Retina (tissue), 1 donor: ENCODE measurements around the gene SLC9A7.

ENCODE experiments used
- DNase-seq: peaks from one replicate; pipeline ENCODE4 v3.0.0-alpha.2; 2016

SLC9A7 gene

DNA sequence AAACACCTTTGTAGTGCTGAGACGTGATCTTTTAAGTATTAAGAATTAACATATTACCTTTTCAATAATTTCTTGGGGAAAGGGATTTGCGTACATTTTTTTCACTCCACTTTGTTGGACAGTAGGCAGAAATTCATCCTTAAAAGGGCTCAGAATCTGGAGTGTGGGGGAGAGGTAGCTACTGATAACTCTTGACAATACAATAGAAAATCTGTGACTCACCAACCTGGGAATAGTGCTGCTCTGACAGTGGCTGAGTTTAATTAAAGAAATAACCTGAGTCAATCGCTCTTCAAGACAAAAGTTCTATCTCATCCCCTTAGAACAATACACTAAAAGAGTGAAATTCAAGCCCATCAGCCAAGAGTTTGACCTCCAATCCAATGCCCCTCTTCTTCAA is 60.2 kb downstream of the SLC9A7 start:
- DNase-seq = no peak

DNA sequence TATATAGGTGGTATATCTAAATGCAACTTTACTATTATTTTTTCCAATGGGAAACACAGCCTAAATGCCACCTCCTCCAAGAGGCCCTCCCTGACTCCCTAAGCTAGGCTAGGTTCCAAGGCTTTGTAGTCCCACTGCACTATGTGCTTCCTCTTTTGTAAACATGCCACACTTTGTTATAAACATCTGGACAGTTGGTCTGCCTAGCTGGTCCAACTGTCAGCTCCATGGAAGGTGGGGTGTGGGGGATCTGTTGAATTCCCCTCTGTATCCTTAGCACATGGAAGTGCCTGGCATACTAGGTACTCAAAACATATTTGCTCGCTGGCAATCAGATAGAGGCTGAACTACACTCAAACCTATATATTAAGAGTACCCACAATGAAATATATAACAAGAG is 63.4 kb downstream of the SLC9A7 start:
- DNase-seq = no peak

DNA sequence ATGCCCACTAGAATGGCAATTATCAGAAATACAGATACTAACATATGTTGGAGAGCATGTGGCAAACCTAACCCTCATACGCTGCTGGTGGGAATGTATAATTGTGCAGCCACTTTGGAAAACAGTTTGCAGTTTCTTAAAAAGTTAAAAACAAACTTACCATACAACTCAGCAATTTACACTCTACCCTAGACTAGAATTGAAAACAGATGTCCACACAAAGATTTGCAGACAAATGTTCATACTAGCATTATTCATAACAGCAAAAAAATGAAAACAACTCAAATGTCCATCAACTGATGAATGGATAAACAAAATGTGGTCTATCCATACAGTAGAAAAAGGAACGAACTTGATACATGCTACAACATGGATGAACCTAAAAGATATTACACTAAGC is 64.4 kb downstream of the SLC9A7 start:
- DNase-seq = no peak

DNA sequence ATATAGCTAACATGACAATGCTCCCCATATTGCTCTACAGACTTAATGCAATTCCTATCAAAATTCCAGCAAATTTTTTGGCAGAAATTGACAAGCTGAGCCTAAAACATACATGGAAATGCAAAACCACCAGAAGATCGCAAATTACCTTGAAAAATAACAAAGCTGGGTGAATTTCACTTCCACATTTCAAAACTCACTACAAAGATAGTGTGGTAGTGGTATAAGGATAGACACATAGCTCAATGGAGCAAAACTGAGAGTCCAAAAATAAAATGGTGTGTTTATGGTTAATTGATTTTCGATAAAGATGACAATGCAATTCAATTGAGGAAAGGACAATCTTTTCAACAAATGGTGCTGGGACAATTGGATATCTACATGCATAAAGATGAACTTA is 65.8 kb downstream of the SLC9A7 start:
- DNase-seq = no peak

DNA sequence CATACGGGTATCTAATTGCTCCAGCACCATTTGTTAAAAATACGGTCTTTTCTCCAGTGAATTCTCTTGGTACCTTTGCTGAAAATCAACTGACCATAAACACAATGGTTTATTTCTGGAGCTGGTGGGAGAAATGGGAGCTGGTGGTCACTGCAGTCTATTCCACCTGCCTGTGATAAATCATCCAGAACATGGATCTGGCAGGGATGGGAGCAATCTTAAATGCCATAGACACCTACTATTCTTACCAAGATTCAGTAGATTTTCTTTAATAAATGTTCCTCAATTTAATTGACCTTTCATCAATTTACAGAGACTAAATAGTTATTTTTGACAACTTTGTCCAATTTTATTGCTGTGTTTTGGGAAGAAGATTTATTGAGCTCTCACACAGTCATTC is 68.1 kb downstream of the SLC9A7 start:
- DNase-seq = no peak

DNA sequence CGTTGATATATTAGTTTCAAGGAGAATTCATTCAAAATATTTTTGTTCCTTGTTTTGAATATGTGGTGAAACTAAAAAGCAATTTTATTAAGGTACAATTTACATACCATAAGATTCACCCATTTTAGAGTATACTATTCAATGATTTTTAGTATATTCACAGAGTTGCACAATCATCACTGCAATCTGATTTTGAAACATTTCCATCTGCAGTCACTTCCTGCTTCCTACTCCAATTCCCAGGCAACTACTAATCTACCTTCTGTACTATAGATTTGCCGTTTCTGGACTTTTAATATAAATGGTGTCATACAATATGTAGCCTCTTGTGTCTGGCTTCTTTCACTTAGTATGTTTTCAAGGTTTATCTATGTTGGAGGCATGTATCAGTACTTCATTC is 71.3 kb downstream of the SLC9A7 start:
- DNase-seq = no peak

DNA sequence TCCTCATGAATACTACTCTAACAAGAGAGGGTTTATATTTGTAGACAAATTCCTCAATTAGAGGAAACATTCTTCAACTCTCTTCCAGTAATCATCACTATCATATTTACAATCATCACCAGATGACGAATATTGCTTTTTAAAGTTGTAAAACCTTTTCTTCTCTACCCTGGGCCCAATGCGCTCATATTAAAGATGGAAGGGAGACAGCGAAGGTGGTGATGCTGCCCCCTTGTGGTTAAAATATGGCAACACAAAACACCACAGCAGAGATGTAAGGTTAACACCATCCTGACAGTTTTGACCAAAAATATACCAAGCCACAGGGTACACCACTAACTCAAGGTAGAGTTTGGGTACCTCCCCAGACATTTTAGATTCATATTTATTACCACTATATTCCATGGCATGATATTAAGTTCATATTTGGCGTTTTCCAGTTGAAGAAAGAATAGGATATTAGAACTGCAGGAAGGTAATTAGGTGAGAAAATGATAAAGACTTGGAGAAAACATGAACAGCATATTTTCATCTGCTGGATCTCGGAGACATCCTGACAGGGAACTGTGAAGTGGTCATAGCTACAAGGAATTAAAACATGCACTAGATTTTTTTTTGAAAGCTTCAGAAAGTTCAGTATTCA is 72.8 kb downstream of the SLC9A7 start:
- DNase-seq = peak; percentile 19

DNA sequence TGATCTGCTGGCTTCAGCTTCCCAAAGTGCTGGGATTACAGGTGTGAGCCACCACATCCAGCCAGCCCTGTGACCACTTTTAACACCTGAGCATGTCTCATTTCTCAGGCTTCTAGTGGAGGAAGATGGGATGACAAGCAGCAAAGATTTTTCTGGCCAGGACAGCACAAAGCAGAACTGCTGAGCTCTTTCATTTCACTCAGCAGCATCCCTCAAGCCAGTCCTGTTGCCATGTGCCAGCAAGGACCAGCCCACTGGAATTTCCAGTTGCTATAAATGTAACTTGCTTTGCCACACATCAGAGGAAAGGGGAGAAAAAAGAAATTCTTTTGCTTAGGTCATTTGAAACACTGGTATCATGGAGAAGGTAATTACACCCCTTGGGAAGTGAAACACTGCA is 75.9 kb downstream of the SLC9A7 start:
- no peak for DNase-seq

DNA sequence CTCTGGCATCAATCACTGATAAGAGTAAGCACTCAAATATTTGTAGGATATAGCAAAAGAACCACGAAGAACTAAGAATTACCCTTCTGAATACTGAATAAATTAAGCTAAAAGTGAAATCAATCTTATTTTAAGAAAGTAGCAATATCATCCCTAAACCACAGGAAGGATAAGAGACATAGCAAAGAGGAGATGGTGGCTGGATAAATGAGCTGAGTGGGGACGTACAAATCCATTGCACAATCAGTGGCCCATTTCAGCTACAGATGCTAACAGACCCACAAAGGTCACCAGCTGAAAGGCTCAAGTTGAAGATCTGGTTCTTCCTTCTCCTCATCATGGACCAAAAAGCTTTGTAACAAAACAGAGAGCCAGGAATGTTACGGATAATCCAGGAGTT is 77.1 kb downstream of the SLC9A7 start:
- DNase-seq = no peak

DNA sequence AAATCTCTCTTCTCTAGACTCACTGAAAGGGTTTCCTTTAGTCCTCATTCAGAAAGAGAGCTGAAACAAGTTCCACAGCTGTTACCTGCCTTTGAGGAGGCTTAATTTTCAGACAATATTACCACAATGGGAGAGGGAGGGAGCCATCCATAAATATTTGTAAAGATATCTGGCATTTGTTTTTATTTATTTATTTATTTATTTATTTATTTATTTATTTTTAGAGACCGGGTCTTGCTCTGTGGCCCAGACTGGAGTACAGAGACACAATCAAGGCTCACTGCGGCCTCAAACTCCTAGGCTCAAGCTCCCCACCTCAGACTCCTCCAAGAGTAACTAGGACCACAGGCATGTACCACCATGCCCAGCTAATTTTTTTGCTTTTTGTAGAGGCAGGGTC is 80.7 kb downstream of the SLC9A7 start:
- no peak for DNase-seq

DNA sequence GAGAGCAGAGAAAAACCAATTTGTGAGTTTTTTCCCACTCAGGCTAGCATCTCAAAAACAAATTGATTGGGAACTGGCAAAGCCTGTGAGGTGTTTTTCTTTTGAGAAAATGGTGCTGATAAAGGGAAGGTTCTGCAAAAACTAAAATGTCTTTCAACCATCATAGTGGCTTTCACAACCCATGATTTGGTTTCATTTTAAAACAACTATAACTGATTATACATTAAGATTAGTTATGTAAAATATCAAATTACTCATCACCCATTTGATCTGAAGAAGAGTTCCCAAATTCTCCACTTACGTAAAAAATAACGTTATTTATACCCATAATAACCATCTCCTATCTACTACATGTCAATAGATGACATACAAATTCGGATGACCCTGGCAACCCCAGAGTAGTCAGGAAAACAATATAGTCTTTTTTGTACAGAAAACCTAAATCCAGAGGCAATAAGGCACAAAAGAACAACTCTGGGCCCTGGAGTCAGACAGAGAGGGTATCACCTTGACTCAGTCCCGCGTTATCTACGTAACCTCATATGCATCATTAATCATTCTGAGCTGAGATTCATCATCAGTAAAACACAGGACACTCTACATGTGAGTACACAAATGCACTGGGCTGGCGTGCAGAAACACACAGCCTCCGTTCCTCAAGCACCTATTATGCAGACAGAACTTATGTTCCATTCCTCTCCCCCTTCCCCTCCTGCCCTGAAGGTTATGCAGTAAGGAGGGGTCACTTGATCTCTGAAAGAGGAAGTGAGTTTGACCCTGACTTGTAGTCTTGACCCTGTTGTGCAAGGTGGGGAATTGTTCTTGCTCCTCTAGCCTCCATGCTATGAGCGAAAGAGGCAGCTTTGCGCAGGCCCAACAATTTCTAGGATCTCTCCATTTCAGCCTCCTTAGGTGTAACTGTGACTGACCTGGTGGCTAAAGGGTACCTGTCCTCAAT is 82.2 kb downstream of the SLC9A7 start:
- DNase-seq = no peak

DNA sequence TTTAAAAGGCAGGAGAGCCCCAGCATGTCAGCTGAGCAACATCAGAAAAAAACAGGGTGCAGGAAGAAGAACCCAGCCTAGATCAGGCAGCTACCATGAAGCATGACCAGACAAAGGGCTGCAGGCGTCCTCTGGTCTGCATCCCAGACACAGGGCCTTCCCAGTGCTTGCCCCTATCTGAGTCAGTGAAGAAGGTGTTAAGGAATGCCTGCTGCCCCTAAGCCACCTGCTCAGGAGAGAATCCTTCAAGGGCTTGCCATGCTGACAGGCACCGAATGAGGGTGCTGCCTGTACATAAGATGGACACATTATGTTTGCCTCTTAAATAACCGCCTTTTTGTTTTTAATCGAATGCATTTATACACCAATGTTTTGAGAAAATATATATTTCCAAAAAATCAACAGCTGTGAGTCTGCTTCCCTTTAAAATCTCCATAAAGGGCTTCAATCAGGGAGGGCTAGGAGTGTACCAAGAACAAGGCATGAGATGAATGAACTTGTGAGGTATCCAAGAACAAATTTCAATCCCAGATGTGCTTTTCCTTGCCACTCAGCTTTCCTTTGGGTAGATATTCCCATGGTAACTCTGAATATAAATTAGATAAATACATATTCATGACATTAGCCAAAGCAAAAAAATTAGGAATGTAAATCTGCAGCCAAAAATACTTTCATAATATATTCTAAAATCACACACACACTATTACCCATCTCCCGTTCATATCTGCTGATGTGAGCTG is 85.1 kb downstream of the SLC9A7 start:
- DNase-seq = no peak

DNA sequence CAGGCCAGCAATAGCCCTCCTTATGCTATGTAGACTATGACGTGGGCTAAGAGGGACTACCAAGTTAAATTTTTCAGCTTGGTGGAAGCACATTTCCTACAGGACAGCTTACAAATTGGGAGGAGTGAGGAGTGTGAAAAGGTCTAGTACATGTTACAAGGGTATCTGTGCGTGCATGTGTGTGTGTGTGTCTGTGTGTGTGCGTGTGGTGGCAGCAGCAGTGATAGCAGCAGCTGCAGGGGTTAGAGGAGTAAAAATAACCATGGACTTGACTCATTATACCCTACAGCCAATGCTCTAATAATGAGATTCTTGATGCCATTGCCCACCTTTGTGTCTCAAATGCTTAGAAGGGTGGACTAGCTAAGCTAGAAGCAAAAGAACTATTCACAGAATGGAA is 88.6 kb downstream of the SLC9A7 start:
- no peak for DNase-seq

DNA sequence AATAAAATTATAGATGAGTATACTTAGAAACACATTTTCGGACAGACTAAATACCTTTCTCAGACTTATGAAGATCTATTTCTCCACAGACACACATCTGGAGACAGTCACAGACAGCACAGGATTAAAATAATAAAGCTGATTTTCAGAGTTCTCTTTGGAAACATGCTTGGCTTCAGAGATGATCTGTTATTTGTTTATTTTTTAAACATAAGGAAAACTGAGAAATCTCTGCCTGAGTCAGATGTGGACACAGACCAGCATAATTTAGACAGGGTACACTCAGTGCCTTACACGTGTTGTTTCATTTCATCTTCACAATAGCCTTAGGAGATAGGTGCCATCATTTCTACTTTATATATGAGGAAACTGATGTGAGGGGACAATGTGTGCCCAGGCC is 92.1 kb downstream of the SLC9A7 start:
- no peak for DNase-seq

DNA sequence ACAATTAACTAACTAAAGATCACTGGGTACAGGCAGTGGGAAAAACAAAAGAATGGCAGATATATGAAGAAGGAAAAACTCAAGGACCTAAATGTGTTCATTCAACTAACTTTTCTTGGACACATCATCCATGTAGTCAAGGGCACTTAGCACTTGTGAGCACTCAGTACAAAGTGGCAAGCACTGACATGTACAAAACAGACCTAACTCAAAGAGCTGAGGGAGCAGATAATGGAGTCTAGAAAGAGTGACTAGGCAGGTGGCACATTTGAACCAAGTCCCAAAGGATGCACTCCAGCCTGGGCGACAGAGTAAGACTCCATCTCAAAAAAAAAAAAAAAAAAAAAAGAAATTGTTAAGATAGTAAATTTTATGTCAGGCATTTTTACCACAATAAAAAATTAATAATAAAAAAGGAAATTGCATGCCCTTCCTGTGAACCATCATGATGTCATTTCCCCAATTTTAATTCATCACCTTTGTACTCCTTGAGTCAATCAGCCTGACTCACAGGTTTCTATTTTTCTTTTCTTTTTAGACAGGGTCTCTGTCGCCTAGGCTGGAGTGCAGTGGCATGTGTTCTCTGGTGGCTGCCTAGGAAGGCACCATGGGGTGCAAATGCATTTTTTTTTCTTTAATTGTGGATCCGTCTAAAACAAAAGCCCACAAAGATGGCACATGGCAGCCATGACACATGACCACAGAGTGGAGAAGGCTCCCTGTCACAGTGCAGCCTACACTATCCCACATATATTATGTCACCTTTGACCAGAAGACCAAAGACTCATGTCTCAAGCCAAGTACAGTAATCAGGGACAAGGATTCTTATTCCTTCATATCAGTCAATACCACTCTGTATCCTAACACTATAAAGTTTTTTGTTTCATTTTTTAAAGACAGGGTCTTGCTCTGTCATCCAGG is 93.4 kb downstream of the SLC9A7 start:
- DNase-seq = no peak

DNA sequence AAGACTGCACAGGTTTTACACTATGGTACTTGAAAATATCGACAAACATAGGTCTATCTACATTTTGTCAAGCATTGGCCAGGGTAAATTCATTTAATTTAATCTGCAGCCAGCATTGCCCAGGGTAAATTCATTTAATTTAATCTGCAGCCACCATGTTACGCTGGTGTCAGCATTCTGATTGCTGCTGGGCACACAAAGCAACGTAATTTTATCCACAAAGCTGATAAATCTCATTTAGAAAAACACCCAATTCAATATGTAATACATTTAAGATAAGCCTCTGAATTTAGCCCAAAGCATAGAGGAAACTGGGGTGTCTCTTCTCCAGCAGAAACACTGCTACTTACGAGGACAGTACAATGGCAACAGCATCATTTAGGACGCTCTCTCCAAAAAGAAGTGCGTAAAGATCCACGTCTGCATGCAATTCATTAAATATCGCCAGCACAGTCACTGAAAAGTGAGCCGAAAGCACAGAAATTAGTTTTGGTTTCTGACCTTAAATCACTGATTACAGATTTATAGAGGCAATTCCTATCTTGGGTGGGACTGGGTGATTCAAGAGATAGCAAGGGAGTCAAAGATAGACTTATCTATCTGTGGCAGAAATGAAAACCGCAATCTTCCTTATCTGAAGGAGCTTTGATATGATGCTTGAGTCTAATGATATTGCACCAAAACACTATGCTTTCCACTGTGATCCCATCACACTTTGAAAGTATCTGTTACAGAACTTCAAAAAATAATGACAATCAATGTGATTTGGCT is 96.5 kb downstream of the SLC9A7 start:
- no peak for DNase-seq

DNA sequence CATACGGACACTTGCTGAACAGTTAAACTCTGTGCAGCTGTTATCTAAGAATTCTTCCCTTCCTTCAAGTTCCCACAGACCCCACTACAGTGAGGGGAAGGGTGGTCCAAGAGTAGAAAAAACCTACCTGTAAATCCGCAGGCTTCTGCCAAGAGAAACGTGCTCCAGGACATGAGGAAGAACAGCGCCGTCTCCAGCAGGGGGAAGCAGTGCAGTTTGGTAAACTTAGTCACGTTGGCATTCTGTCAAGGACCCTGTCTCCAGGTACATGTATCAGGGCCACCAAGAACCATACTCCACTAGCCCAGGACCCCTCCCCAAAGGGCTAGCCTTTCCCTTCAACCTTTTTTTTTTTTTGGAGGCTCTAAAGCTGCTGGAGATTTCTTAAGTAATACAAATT is 105.4 kb downstream of the SLC9A7 start:
- DNase-seq = no peak

DNA sequence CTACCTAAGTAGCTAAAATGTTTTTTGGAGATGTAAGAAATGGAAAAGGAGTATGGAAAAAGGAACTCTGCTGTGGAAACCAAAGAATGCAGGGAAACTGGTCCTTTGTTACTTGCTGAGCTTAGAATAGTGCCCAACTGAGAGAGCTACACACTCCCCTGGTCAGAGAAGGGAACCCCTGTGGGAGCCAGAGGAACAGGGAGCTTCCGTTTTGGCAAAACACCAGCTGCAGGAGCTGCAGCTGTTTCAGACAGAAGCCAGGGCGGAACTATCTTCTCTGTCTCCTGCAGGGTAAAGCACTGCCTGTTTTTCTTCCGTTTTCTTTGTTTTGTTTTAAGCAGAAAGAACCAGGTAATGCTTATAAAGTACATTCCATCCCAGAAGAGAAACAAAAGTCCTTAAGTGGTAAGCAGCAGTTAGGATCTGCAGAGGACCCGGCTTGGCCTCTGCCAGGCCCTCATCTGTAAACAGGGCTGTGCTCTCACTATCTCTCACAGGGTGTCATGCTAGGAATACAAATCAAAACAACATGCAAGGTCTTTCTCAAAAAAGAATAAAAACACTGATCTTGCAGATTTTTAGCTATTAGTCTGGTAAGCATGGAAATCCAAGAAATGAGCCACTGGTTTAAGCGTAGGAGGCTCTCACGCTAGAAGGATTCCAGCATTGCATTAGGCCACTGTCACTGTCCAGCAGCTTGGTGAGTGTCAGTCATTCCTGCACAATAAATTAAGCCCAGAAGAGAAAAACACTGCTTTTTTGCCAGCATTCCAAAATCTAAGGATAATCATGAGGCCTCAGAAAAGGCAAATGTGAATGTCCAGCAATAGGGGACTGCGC is 109.3 kb downstream of the SLC9A7 start:
- DNase-seq = no peak

DNA sequence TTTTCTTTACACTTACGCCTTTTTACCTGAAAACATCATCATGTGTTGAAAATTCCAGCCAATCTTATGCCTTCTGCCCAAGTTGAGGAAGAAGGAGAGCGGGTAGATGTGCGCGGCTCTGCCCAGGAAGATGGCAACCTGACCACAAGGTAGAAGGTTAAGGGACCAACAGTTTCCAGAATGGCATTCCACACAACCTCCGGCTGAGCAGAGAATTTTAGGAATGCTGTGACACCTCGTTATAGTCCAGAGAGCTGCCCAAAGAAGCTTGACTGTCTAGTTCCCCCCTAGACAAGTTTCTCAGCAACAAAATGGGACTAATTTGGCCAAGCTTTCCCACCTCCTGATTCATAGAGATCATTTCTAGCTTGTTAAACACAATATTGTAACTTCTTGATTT is 110.3 kb downstream of the SLC9A7 start:
- no peak for DNase-seq

DNA sequence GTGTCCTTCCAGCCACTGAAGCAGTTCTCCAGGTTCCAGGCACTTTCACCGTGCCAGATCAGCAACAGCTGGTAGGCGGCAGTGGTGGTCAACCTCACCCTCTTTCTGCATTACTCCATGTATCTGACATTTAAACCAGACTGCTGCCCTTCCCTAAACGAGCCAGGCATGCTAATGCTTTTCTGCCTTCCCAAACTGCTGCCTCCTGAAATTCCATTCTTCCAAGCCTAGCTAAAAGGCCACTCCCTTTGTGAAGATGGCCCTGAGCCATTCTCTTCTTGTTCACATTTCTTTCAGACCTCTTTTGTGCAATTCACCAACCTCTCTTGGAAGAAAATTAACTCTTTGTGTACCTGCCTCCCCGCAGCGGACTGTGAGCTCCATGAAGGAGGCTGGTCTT is 111.7 kb downstream of the SLC9A7 start:
- DNase-seq = no peak

DNA sequence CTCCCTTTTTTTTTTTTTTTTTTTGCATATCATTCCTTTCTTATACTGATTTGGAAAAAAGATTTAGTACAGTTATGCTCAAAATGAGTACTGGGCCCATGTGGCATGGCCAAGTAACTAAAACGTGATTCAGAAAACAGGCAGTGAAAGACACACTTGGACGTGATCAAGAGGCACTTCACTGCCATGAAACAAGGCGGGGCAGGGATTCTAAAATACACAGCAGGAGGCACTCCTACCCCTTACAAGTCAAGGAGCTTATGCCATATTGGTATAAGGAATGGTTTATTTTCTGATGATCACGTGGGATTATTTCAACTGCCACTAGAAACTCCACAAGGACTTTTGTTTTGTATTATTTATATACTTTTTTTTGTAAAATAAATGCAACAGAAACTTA is 113.3 kb downstream of the SLC9A7 start:
- DNase-seq = no peak
